NB4 (cell line): ENCODE measurements around the gene XPNPEP1.

Experiments
- CTCF ChIP-seq: IDR thresholded peaks from one replicate; pipeline ENCODE4 v1.5.1; 2012; ENCODE audit warnings: low read depth, low read length
- MYC ChIP-seq: IDR thresholded peaks from 2 replicates; pipeline ENCODE4 v1.6.1; 2011; ENCODE audit warnings: low read depth, low read length
- POLR2A ChIP-seq: IDR thresholded peaks from 2 replicates; pipeline ENCODE4 v1.6.1; 2011; ENCODE audit warnings: mild to moderate bottlenecking; ENCODE audit not compliant: insufficient read length; ENCODE audit errors: extremely low read depth
- TF ChIP-seq, protein P1 (sequence below): IDR thresholded peaks from 2 replicates; pipeline ENCODE4 v1.6.1; 2011; ENCODE audit warnings: low read depth, low read length

GRCh38 chr10:109859221-109859620 is 64.1 kb downstream of the XPNPEP1 start:
- TF ChIP-seq MYC (no peak), CTCF (no peak), POLR2A (no peak)
- TF ChIP-seq, protein P1, sequence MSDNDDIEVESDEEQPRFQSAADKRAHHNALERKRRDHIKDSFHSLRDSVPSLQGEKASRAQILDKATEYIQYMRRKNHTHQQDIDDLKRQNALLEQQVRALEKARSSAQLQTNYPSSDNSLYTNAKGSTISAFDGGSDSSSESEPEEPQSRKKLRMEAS = no peak
